ENCODE data around the gene ARID5B. TPM values are rescaled to one million over a fixed set of nuclear protein-coding genes. Genes with fewer than 3 reads are reported as not detected.

ARID5B gene
- polyA plus RNA-seq, 3 donors, result 1.00 to 2.5 (median 1.5) TPM

- H3K36me3 ChIP-seq (replicated peaks in 1 of 2; ENCODE audit: control insufficient read depth in 1 of 2, insufficient read depth in 2 of 2, low read length in 2 of 2), result peaks cover 4 to 12% of the 10 kb centered on the region in 2 donors
- Mint-ChIP-seq H3K4me1 (peaks cover 15% of the 10 kb centered on the region), H3K36me3 (peaks cover 11 to 27% of the 10 kb centered on the region in 2 donors), H3K9me3 (peaks cover 5 to 15% (median 8%) of the 10 kb centered on the region in 7 donors), H3K4me3 (no peak overlapping the region), H3K27me3 (ENCODE audit: low read depth in 3 of 3) (no peaks in the 10 kb centered on the region), H3K27ac (peak overlapping the region in 1 of 7 donors; percentile 2)
- no peak overlapping the region for H2AFZ ChIP-seq (ENCODE audit: insufficient read depth, low read depth, low read length, poor library complexity, severe bottlenecking)
- H4K20me1 ChIP-seq (ENCODE audit: insufficient read depth, low read length), result no peaks in the 10 kb centered on the region
- H3K4me2 ChIP-seq (replicated peaks; ENCODE audit: extremely low read depth, low read length, poor library complexity, severe bottlenecking), result no peak overlapping the region
- H3K79me2 ChIP-seq (ENCODE audit: insufficient read depth, low read length), result no peaks in the 10 kb centered on the region
- no peak overlapping the region for H3K27ac ChIP-seq (ENCODE audit: low read depth in 1 of 2, low read length in 2 of 2)
- H3K9ac ChIP-seq (ENCODE audit: insufficient read depth, low read length, poor library complexity, severe bottlenecking), result no peak overlapping the region
- peaks cover 0 to 10% of the 10 kb centered on the region in 2 donors for H3K9me3 ChIP-seq (replicated peaks in 1 of 2; ENCODE audit: control insufficient read depth in 1 of 2, insufficient read depth in 1 of 2, low read length in 2 of 2)
- no peaks in the 10 kb centered on the region for H3K4me1 ChIP-seq (ENCODE audit: control insufficient read depth in 1 of 2, insufficient read depth in 2 of 2, low read length in 2 of 2)
- TF ChIP-seq CTCF (IDR thresholded peaks at IDR 0.05), result no peak
- WGBS (ENCODE audit: insufficient coverage), result no CpG with 5 or more reads among the region's 1 CpG
- DNase-seq, result no peak
- no peaks in the 10 kb centered on the region for H3K27me3 ChIP-seq (ENCODE audit: control insufficient read depth in 2 of 2, insufficient read depth in 2 of 2, low read length in 2 of 2)
- no peak overlapping the region for H3K4me3 ChIP-seq (replicated peaks in 1 of 3; ENCODE audit: low read depth in 2 of 3, low read length in 3 of 3)
- intact Hi-C loops (cut with micrococcal nuclease), result no loop called here
Measured at GRCh38 chr10:61918140-61918539, 16.6 kb downstream of the ARID5B start.

- Mint-ChIP-seq H3K27ac (peak overlapping the region in 1 of 7 donors; percentile 71), H3K4me1 (peaks cover 15% of the 10 kb centered on the region), H3K4me3 (no peak overlapping the region), H3K27me3 (ENCODE audit: low read depth in 3 of 3) (no peaks in the 10 kb centered on the region), H3K9me3 (peaks cover 5 to 12% (median 8%) of the 10 kb centered on the region in 7 donors), H3K36me3 (peaks cover 8 to 24% of the 10 kb centered on the region in 2 donors)
- no peak overlapping the region for H2AFZ ChIP-seq (ENCODE audit: insufficient read depth, low read depth, low read length, poor library complexity, severe bottlenecking)
- intact Hi-C loops (cut with micrococcal nuclease), result no loop called here
- peaks cover 4 to 9% of the 10 kb centered on the region in 2 donors for H3K36me3 ChIP-seq (replicated peaks in 1 of 2; ENCODE audit: control insufficient read depth in 1 of 2, insufficient read depth in 2 of 2, low read length in 2 of 2)
- peaks cover 0 to 10% of the 10 kb centered on the region in 2 donors for H3K9me3 ChIP-seq (replicated peaks in 1 of 2; ENCODE audit: control insufficient read depth in 1 of 2, insufficient read depth in 1 of 2, low read length in 2 of 2)
- H3K4me3 ChIP-seq (replicated peaks in 1 of 3; ENCODE audit: low read depth in 2 of 3, low read length in 3 of 3), result no peak overlapping the region
- H3K27me3 ChIP-seq (ENCODE audit: control insufficient read depth in 2 of 2, insufficient read depth in 2 of 2, low read length in 2 of 2), result no peaks in the 10 kb centered on the region
- H3K4me2 ChIP-seq (replicated peaks; ENCODE audit: extremely low read depth, low read length, poor library complexity, severe bottlenecking), result no peak overlapping the region
- H3K9ac ChIP-seq (ENCODE audit: insufficient read depth, low read length, poor library complexity, severe bottlenecking), result no peak overlapping the region
- DNase-seq, result no peak
- no CpG with 5 or more reads among the region's 4 CpGs for WGBS (ENCODE audit: insufficient coverage)
- H4K20me1 ChIP-seq (ENCODE audit: insufficient read depth, low read length), result no peaks in the 10 kb centered on the region
- no peaks in the 10 kb centered on the region for H3K4me1 ChIP-seq (ENCODE audit: control insufficient read depth in 1 of 2, insufficient read depth in 2 of 2, low read length in 2 of 2)
- no peaks in the 10 kb centered on the region for H3K79me2 ChIP-seq (ENCODE audit: insufficient read depth, low read length)
- TF ChIP-seq CTCF (IDR thresholded peaks at IDR 0.05), result no peak
- no peak overlapping the region for H3K27ac ChIP-seq (ENCODE audit: low read depth in 1 of 2, low read length in 2 of 2)
Measured at GRCh38 chr10:61918989-61919388, 17.5 kb downstream of the ARID5B start.
